GM12878 (cell line): ENCODE results near the gene HM13. TPM values are rescaled to one million over a fixed set of nuclear protein-coding genes. Genes with fewer than 3 reads are reported as not detected.

ENCODE experiments used
- ATAC-seq: fragments of 200-7000 bp; cut with Tn5 transposase; 3 replicates; pipeline ENCODE4 v1.9.1; 2020; ENCODE audit warnings: mild to moderate bottlenecking, moderate library complexity
- BruUV-seq: library from RNA; stranded (reverse); fragments of 400-500 nt; replicated peaks from 2 replicates; lab custom pipeline; 2021; lab: Mats Ljungman, UMichigan
- CTCF ChIA-PET: fragments of 300-600 bp; sonication (Branson Sonifier 250); formaldehyde crosslinking; extraction: SDS; loops from one replicate; lab custom pipeline; 2021; ENCODE audit warnings: inconsistent platforms; lab: Yijun Ruan, JAX
- POLR2A ChIA-PET: fragments of 350-600 bp; formaldehyde crosslinking; extraction: SDS; loops from one replicate; lab custom pipeline; 2021; ENCODE audit warnings: inconsistent platforms; lab: Charles Lee
- RAD21 ChIA-PET: fragments of 300-600 bp; sonication (Branson Sonifier 250); formaldehyde crosslinking; loops from one replicate; lab custom pipeline; 2023; ENCODE audit warnings: antibody characterized with exemption; ENCODE audit not compliant: unreplicated experiment; lab: Charles Lee
- SMC1A ChIA-PET: fragments of 300-600 bp; sonication (Branson Sonifier 250); formaldehyde crosslinking; loops from one replicate; lab custom pipeline; 2023; ENCODE audit not compliant: unreplicated experiment, uncharacterized antibody; lab: Charles Lee
- DNase-seq: peaks from one replicate; pipeline ENCODE4 v3.0.0-alpha.2; 2011; ENCODE audit warnings: low read depth, low spot score
- FAIRE-seq: peaks from 3 replicates; lab custom pipeline; 2011; peaks lifted over from hg19 to GRCh38; lab: Jason Lieb, UNC
- H2AFZ ChIP-seq: 2 replicates; pipeline ENCODE4 v1.6.0; 2011; ENCODE audit warnings: low read depth, low read length, control low read depth; ENCODE audit not compliant: control insufficient read depth
- H3K27ac ChIP-seq: 2 replicates; pipeline ENCODE4 v1.5.1; 2011; ENCODE audit warnings: control low read depth; ENCODE audit not compliant: control insufficient read depth, insufficient read depth
- H3K27me3 ChIP-seq, 2 experiments: replicated peaks in 1 of 2; 2 replicates each; pipeline versions ENCODE4 v1.6.0 to v1.6.1; 2011; ENCODE audit warnings: low read length in 1 of 2; ENCODE audit not compliant: control insufficient read depth in 2 of 2, insufficient read depth in 2 of 2
- H3K36me3 ChIP-seq, 2 experiments: 2 replicates each; pipeline ENCODE4 v1.5.1; 2011; ENCODE audit warnings: low read length in 1 of 2; ENCODE audit not compliant: control insufficient read depth in 2 of 2, insufficient read depth in 2 of 2
- H3K4me1 ChIP-seq: 2 replicates; pipeline ENCODE4 v1.6.1; 2011; ENCODE audit warnings: mild to moderate bottlenecking, low read length, moderate library complexity, mixed read lengths; ENCODE audit not compliant: control insufficient read depth, insufficient read depth
- H3K4me2 ChIP-seq: 2 replicates; pipeline ENCODE4 v1.6.0; 2011; ENCODE audit warnings: control low read depth; ENCODE audit not compliant: control insufficient read depth, insufficient read depth
- H3K4me3 ChIP-seq: fragments of 200-600 bp; sonication (generic); 2 replicates; pipeline ENCODE4 v1.5.1; 2016
- H3K79me2 ChIP-seq: 2 replicates; pipeline ENCODE4 v1.6.0; 2011; ENCODE audit warnings: low read length; ENCODE audit not compliant: control insufficient read depth, insufficient read depth
- H3K9ac ChIP-seq: 2 replicates; pipeline ENCODE4 v1.8.0; 2011; ENCODE audit warnings: low read length, control low read depth, mixed read lengths; ENCODE audit not compliant: control insufficient read depth, insufficient read depth
- H3K9me3 ChIP-seq: replicated peaks from 3 replicates; pipeline ENCODE4 v1.5.1; 2011; ENCODE audit warnings: mild to moderate bottlenecking, low read length; ENCODE audit not compliant: control insufficient read depth, insufficient read depth
- H4K20me1 ChIP-seq: 2 replicates; pipeline ENCODE4 v1.6.0; 2011; ENCODE audit not compliant: control insufficient read depth, insufficient read depth
- DPF2 ChIP-seq: fragments of 450-650 bp; IDR thresholded peaks from 2 replicates; pipeline ENCODE4 v1.6.1; 2017; ENCODE audit warnings: mild to moderate bottlenecking
- MTA3 ChIP-seq: IDR thresholded peaks from 2 replicates; pipeline ENCODE4 v1.6.1; 2012; ENCODE audit warnings: low read length, inconsistent platforms, borderline replicate concordance
- MXI1 ChIP-seq: fragments of 150-350 bp; IDR thresholded peaks from 2 replicates; pipeline ENCODE4 v1.6.1; 2011; ENCODE audit warnings: low read depth, mild to moderate bottlenecking, inconsistent platforms, low read length, improper control_type of control experiment
- POLR2AphosphoS5 ChIP-seq: IDR thresholded peaks from 2 replicates; pipeline ENCODE4 v1.6.1; 2011; ENCODE audit warnings: mild to moderate bottlenecking, low read length, inconsistent platforms
- ZBTB40 ChIP-seq: fragments of 450-650 bp; IDR thresholded peaks from 2 replicates; pipeline ENCODE4 v1.6.1; 2016; ENCODE audit warnings: mild to moderate bottlenecking, moderate library complexity, borderline replicate concordance
- WGBS: methylation state at CpG from one replicate; pipeline ENCODE4 v1.1.6; 2016; ENCODE audit warnings: low lambda C conversion rate; ENCODE audit not compliant: insufficient replicate concordance, insufficient coverage; ENCODE audit errors: missing lambda C conversion rate; 5-methylcytosine and 5-hydroxymethylcytosine counted together
- in situ Hi-C: fragments of 300-500 bp; cut with MboI; formaldehyde crosslinking; loops from 9 replicates; pipeline ENCODE4 v1.14.3; 2018; ENCODE audit warnings: mixed read lengths
- intact Hi-C: fragments of 100-400 bp; cut with micrococcal nuclease; formaldehyde crosslinking; loops from one replicate; pipeline ENCODE4 v1.14.2; 2022; ENCODE audit not compliant: unreplicated experiment
- polyA plus RNA-seq, 11 experiments: library from polyadenylated mRNA; depleted of rRNA in 4 of 11; unstranded in 6 of 11; stranded (reverse) in 5 of 11; fragments of >200 nt; fragmentation: Nextera tagmentation in 4 of 11; fragmentation: Illumina TruSeq in 1 of 11; extraction: Ambion mirVana in 4 of 11; extraction: Trizol in 1 of 11; gene quantifications; 1 replicate in 1 of 11; 2 replicates in 10 of 11; pipeline versions ENCODE4 v1.2.1 to v1.2.3, GENCODE V29; 2011 to 2016; ENCODE audit warnings: inconsistent platforms in 2 of 11, missing spikeins in 2 of 11, low read depth in 1 of 11
- total RNA-seq, 4 experiments: library from RNA; depleted of rRNA in 3 of 4; stranded (reverse); fragments of >200 nt in 3 of 4; fragmentation: Illumina TruSeq in 1 of 4; extraction: Trizol in 1 of 4; gene quantifications; 2 replicates each; pipeline versions ENCODE4 v1.2.1 to v1.2.3, GENCODE V29; 2013 to 2021
- TF ChIP-seq, protein P1 (sequence below), 3 experiments: IDR thresholded peaks in 2 of 3; conservative IDR thresholded peaks in 1 of 3; 2 replicates each; pipeline ENCODE4 v1.5.1; 2011; ENCODE audit warnings: low read depth in 3 of 3, low read length in 3 of 3, mild to moderate bottlenecking in 3 of 3, control low read depth in 2 of 3, moderate library complexity in 2 of 3, inconsistent platforms in 1 of 3, mixed read lengths in 1 of 3; ENCODE audit not compliant: control insufficient read depth in 2 of 3, insufficient read depth in 1 of 3; ENCODE audit errors: extremely low read depth in 1 of 3

HM13 gene
- total and polyA plus RNA-seq, 10 of the 15 experiments (the other 5 are each of a cell fraction or from before 2014, with no cell fraction given), result 4.8 to 185 (median 81.7) TPM

DNA sequence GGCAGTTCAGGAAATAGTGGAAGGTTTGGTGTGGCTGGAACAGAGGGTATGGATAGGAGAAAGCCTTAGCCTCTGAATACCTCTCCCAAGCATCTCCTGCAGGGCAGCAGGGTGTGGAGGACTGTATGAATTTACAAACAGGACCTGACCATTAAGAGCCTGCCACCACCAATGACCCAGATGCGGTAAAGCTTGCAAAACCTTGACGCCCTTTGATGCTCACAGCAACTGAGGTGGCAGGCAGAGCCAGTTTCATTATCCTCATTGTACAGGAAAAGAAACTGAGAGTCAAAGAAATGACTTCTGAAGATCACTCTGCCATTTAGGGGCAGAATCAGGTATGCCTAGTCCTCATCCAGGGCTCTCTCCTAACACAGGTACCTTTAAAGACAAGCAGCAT, 2.4 kb downstream of the HM13 start:
- ChIA-PET POLR2A (interaction anchor here (1.0 kb wide), 1 partner anchor 31 kb away, joined by 3 read pairs; a partner anchor contains a TSS), SMC1A (no interaction called here), CTCF (interaction anchor here (1.1 kb wide), 1 partner anchor 42 kb away, joined by 3 read pairs; no protein-coding TSS in a partner anchor), RAD21 (no interaction called here)
- H3K79me2 ChIP-seq, result peaks cover 54% of the 10 kb centered on the region
- H3K4me1 ChIP-seq, result peaks cover 10% of the 10 kb centered on the region
- no peak overlapping the region for H2AFZ ChIP-seq
- intact Hi-C loops, result loop anchor here (5.0 kb wide), 1 partner anchor 206 kb away; the partner anchor contains the start of gene BCL2L1
- DNase-seq (no peak), ATAC-seq (peak; percentile 8), FAIRE-seq (no peak)
- H3K36me3 ChIP-seq, result 0 out of 4 replicates have a peak, but pooled peaks cover 0 to 2% of the 10 kb centered on the region in 2 experiments
- peak overlapping the region; percentile 85 for H3K4me2 ChIP-seq
- WGBS, result 94% methylated on average over 2 of the region's 2 CpGs
- peak overlapping the region; percentile 90 for H3K4me3 ChIP-seq
- no peaks in the 10 kb centered on the region for H3K9me3 ChIP-seq
- no peaks in the 10 kb centered on the region for H4K20me1 ChIP-seq
- H3K9ac ChIP-seq, result peak overlapping the region; percentile 92; the same call in 1 of the 2 replicates
- H3K27me3 ChIP-seq, result no peaks in the 10 kb centered on the region
- in situ Hi-C loops, result no loop called here
- peak overlapping the region; percentile 85 for H3K27ac ChIP-seq
- TF ChIP-seq POLR2AphosphoS5, result 0 out of 2 replicates have a peak, but pooled peaks have one; percentile 14
- TF ChIP-seq DPF2, result no peak
- no TSS peak for BruUV-seq

- H3K36me3 ChIP-seq, result 0 out of 4 replicates have a peak, but pooled peaks cover 0 to 2% of the 10 kb centered on the region in 2 experiments
- in situ Hi-C loops, result no loop called here
- RAD21 ChIA-PET, result interaction anchor here (0.6 kb wide), 1 partner anchor 95 kb away, joined by 3 read pairs; no protein-coding TSS in a partner anchor
- TF ChIP-seq MTA3, result no peak
- TF ChIP-seq, protein P1, sequence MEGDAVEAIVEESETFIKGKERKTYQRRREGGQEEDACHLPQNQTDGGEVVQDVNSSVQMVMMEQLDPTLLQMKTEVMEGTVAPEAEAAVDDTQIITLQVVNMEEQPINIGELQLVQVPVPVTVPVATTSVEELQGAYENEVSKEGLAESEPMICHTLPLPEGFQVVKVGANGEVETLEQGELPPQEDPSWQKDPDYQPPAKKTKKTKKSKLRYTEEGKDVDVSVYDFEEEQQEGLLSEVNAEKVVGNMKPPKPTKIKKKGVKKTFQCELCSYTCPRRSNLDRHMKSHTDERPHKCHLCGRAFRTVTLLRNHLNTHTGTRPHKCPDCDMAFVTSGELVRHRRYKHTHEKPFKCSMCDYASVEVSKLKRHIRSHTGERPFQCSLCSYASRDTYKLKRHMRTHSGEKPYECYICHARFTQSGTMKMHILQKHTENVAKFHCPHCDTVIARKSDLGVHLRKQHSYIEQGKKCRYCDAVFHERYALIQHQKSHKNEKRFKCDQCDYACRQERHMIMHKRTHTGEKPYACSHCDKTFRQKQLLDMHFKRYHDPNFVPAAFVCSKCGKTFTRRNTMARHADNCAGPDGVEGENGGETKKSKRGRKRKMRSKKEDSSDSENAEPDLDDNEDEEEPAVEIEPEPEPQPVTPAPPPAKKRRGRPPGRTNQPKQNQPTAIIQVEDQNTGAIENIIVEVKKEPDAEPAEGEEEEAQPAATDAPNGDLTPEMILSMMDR (IDR thresholded peaks at IDR 0.05 in 2 of 3, conservative IDR thresholded peaks at IDR 0.05 in 1 of 3; ENCODE audit: control insufficient read depth in 2 of 3, extremely low read depth in 1 of 3, insufficient read depth in 1 of 3, low read depth in 3 of 3, low read length in 3 of 3), result peak in 1 of 3 experiments; percentile 10; a peak in 2 of 6 replicates
- peak; percentile 5; the same call in 1 of the 2 replicates for TF ChIP-seq POLR2AphosphoS5
- no peak for TF ChIP-seq ZBTB40
- no peak for TF ChIP-seq MXI1
- peak overlapping the region; percentile 90; the same call in 1 of the 2 replicates for H3K4me3 ChIP-seq
- CTCF ChIA-PET, result no interaction called here
- FAIRE-seq, result no peak
- SMC1A ChIA-PET, result no interaction called here
- no peak; the same call in 2 of the 3 replicates for ATAC-seq
- no TSS peak for BruUV-seq
- H3K79me2 ChIP-seq, result peaks cover 59% of the 10 kb centered on the region
- H4K20me1 ChIP-seq, result no peaks in the 10 kb centered on the region
- no peaks in the 10 kb centered on the region for H3K9me3 ChIP-seq
- H3K4me1 ChIP-seq, result peaks cover 10% of the 10 kb centered on the region
- H2AFZ ChIP-seq, result no peak overlapping the region
- peak overlapping the region; percentile 85 for H3K4me2 ChIP-seq
- no peak overlapping the region for H3K9ac ChIP-seq
- intact Hi-C loops, result loop anchor here (5.0 kb wide), 1 partner anchor 205 kb away; the partner anchor contains the start of gene BCL2L1
- 98% methylated on average over 4 of the region's 4 CpGs for WGBS
- POLR2A ChIA-PET, result no interaction called here
- peak overlapping the region; percentile 4; the same call in 1 of the 2 replicates for H3K27ac ChIP-seq
- DNase-seq, result no peak
- no peaks in the 10 kb centered on the region for H3K27me3 ChIP-seq
Measured at GRCh38 chr20:31517373-31517772, 3.1 kb downstream of the HM13 start.
